WTC11 (cell line): Measurements from ENCODE around the gene CADM3. TPM values are rescaled to one million over a fixed set of nuclear protein-coding genes. Genes with fewer than 3 reads are reported as not detected.

Experiments
- ATAC-seq: fragments of 200-7000 bp; cut with Tn5 transposase; 2 replicates; pipeline ENCODE4 v1.10.0; 2021; ENCODE audit warnings: mild to moderate bottlenecking, moderate library complexity
- CTCF ChIA-PET: fragments of 300-600 bp; sonication (Branson Sonifier 250); formaldehyde crosslinking; loops from one replicate; lab custom pipeline; 2021; ENCODE audit warnings: antibody characterized with exemption; lab: Charles Lee
- POLR2A ChIA-PET: fragments of 350-600 bp; sonication (Branson Sonifier 250); formaldehyde crosslinking; loops from one replicate; lab custom pipeline; 2021; ENCODE audit warnings: antibody characterized with exemption; lab: Charles Lee
- DNase-seq: peaks from one replicate; pipeline ENCODE4 v3.0.0; 2021; ENCODE audit warnings: low spot score
- H3K27ac Mint-ChIP-seq: 2 replicates; pipeline ENCODE4 v1.8.0; 2021; ENCODE audit warnings: mixed read lengths
- H3K27me3 Mint-ChIP-seq: 2 replicates; pipeline ENCODE4 v1.8.0; 2021; ENCODE audit warnings: low read depth, mild to moderate bottlenecking, moderate library complexity, mixed read lengths
- H3K36me3 Mint-ChIP-seq: 2 replicates; pipeline ENCODE4 v1.8.0; 2021; ENCODE audit warnings: mixed read lengths
- H3K4me1 Mint-ChIP-seq: 2 replicates; pipeline ENCODE4 v1.8.0; 2022; ENCODE audit warnings: mixed read lengths
- H3K4me3 Mint-ChIP-seq: 2 replicates; pipeline ENCODE4 v1.8.0; 2021; ENCODE audit warnings: mild to moderate bottlenecking, moderate library complexity, mixed read lengths
- H3K9me3 Mint-ChIP-seq: 2 replicates; pipeline ENCODE4 v1.8.0; 2021; ENCODE audit warnings: mixed read lengths
- ATF1 ChIP-seq: sonication (generic); formaldehyde crosslinking; IDR thresholded peaks from 2 replicates; pipeline ENCODE4 v1.8.1; 2023; ENCODE audit warnings: mild to moderate bottlenecking, moderate library complexity, missing genetic modification reagents
- CTCF ChIP-seq: fragments of 200-600 bp; IDR thresholded peaks from 2 replicates; pipeline ENCODE4 v1.8.0; 2022; ENCODE audit warnings: antibody characterized with exemption
- ESRRA ChIP-seq: sonication (generic); formaldehyde crosslinking; IDR thresholded peaks from 2 replicates; pipeline ENCODE4 v1.8.1; 2022; ENCODE audit warnings: mild to moderate bottlenecking, missing genetic modification reagents, borderline replicate concordance
- FOXK1 ChIP-seq: sonication (generic); formaldehyde crosslinking; IDR thresholded peaks from 2 replicates; pipeline ENCODE4 v1.8.0; 2022; ENCODE audit warnings: mild to moderate bottlenecking, moderate library complexity, missing genetic modification reagents
- FOXP4 ChIP-seq: sonication (generic); formaldehyde crosslinking; IDR thresholded peaks from 2 replicates; pipeline ENCODE4 v1.8.0; 2022; ENCODE audit warnings: mild to moderate bottlenecking, missing genetic modification reagents
- GTF2I ChIP-seq: fragments of 250-450 bp; sonication (Bioruptor Pico); conservative IDR thresholded peaks from 2 replicates; pipeline ENCODE4 v1.4.0; 2021; ENCODE audit warnings: mild to moderate bottlenecking
- JAZF1 ChIP-seq: fragments of 250-450 bp; sonication (Bioruptor Pico); IDR thresholded peaks from 2 replicates; pipeline ENCODE4 v1.9.0; 2021; ENCODE audit warnings: moderate library complexity, mild to moderate bottlenecking, inconsistent platforms
- MAX ChIP-seq: sonication (generic); formaldehyde crosslinking; IDR thresholded peaks from 2 replicates; pipeline ENCODE4 v1.8.0; 2022; ENCODE audit warnings: mild to moderate bottlenecking, missing genetic modification reagents
- NFE2L1 ChIP-seq: sonication (generic); formaldehyde crosslinking; IDR thresholded peaks from 2 replicates; pipeline ENCODE4 v1.8.1; 2023; ENCODE audit warnings: missing genetic modification reagents
- NR2C2 ChIP-seq: sonication (generic); formaldehyde crosslinking; IDR thresholded peaks from 2 replicates; pipeline ENCODE4 v1.8.0; 2022; ENCODE audit warnings: mild to moderate bottlenecking, missing genetic modification reagents
- PRDM15 ChIP-seq: sonication (generic); formaldehyde crosslinking; IDR thresholded peaks from 2 replicates; pipeline ENCODE4 v1.8.0; 2022; ENCODE audit warnings: missing genetic modification reagents
- SMAD3 ChIP-seq: sonication (generic); formaldehyde crosslinking; IDR thresholded peaks from 2 replicates; pipeline ENCODE4 v1.8.0; 2022; ENCODE audit warnings: missing genetic modification reagents, mild to moderate bottlenecking, borderline replicate concordance
- STAT6 ChIP-seq: sonication (generic); formaldehyde crosslinking; conservative IDR thresholded peaks from 2 replicates; pipeline ENCODE4 v1.8.1; 2023; ENCODE audit warnings: mild to moderate bottlenecking, low read depth, missing genetic modification reagents, moderate library complexity
- USF1 ChIP-seq: sonication (generic); formaldehyde crosslinking; IDR thresholded peaks from 2 replicates; pipeline ENCODE4 v1.8.0; 2022; ENCODE audit warnings: mild to moderate bottlenecking, missing genetic modification reagents
- ZBTB21 ChIP-seq: sonication (generic); formaldehyde crosslinking; IDR thresholded peaks from 2 replicates; pipeline ENCODE4 v1.8.1; 2023; ENCODE audit warnings: mild to moderate bottlenecking, missing genetic modification reagents, borderline replicate concordance
- ZNF121 ChIP-seq: sonication (generic); formaldehyde crosslinking; IDR thresholded peaks from 2 replicates; pipeline ENCODE4 v1.8.0; 2023; ENCODE audit warnings: missing genetic modification reagents
- ZNF138 ChIP-seq: sonication (generic); formaldehyde crosslinking; conservative IDR thresholded peaks from 2 replicates; pipeline ENCODE4 v1.8.1; 2022; ENCODE audit warnings: mild to moderate bottlenecking, moderate library complexity, missing genetic modification reagents
- ZNF263 ChIP-seq: sonication (generic); formaldehyde crosslinking; IDR thresholded peaks from 2 replicates; pipeline ENCODE4 v1.8.1; 2022; ENCODE audit warnings: low read depth, mild to moderate bottlenecking, moderate library complexity, missing genetic modification reagents
- ZNF396 ChIP-seq: fragments of 250-450 bp; sonication (Bioruptor Pico); IDR thresholded peaks from 2 replicates; pipeline ENCODE4 v1.8.0; 2021; ENCODE audit warnings: mild to moderate bottlenecking, moderate library complexity, borderline replicate concordance
- ZNF416 ChIP-seq: fragments of 250-450 bp; sonication (Bioruptor Pico); IDR thresholded peaks from 2 replicates; pipeline ENCODE4 v1.9.0; 2021; ENCODE audit warnings: mild to moderate bottlenecking, inconsistent platforms
- ZNF423 ChIP-seq: fragments of 250-450 bp; sonication (Bioruptor Pico); IDR thresholded peaks from 2 replicates; pipeline ENCODE4 v2.1.2; 2022; ENCODE audit warnings: mild to moderate bottlenecking, moderate library complexity
- total RNA-seq: library from RNA; stranded (reverse); gene quantifications from 3 replicates; pipeline ENCODE4 v1.2.3, GENCODE V29; 2021

The CADM3 gene
- total RNA-seq, 1 experiment from 2014 or later = 5.1 TPM

- TF ChIP-seq PRDM15 = no peak
- no peak for TF ChIP-seq ZNF263 (CRISPR knock-in tag)
- no peak for TF ChIP-seq STAT6 (CRISPR knock-in tag)
- no peak for TF ChIP-seq ZNF396 (CRISPR knock-in tag)
- TF ChIP-seq CTCF = no peak
- TF ChIP-seq ZBTB21 (CRISPR knock-in tag) = no peak
- TF ChIP-seq SMAD3 (CRISPR knock-in tag) = no peak
- no peak for TF ChIP-seq ZNF423
- TF ChIP-seq GTF2I (CRISPR knock-in tag) = no peak
Observed at GRCh38 chr1:159206110-159206509, 34.7 kb downstream of the CADM3 start (continued).

- no peak for ATAC-seq
- Mint-ChIP-seq H3K9me3 (no peaks in the 10 kb centered on the region), H3K27me3 (peaks cover 6% of the 10 kb centered on the region), H3K27ac (no peak overlapping the region), H3K36me3 (no peaks in the 10 kb centered on the region), H3K4me1 (peaks cover 44% of the 10 kb centered on the region), H3K4me3 (no peak overlapping the region)
- CTCF ChIA-PET = interaction anchor here (0.8 to 10.5 kb wide), 4 partner anchors 10 to 73 kb away, joined by 3 to 200 read pairs (median 93); no protein-coding TSS in a partner anchor
- DNase-seq = no peak
- no peak for TF ChIP-seq NFE2L1 (CRISPR knock-in tag)
- no peak for TF ChIP-seq SMAD3 (CRISPR knock-in tag)
- no peak for TF ChIP-seq MAX (CRISPR knock-in tag)
- no peak for TF ChIP-seq NR2C2 (CRISPR knock-in tag)
- no peak for TF ChIP-seq ZNF416 (CRISPR knock-in tag)
- no peak for TF ChIP-seq ZNF138 (CRISPR knock-in tag)
- no peak for TF ChIP-seq ZNF121
- TF ChIP-seq JAZF1 (CRISPR knock-in tag) = no peak
- TF ChIP-seq USF1 = no peak
- no peak for TF ChIP-seq ATF1 (CRISPR knock-in tag)
- TF ChIP-seq ESRRA (CRISPR knock-in tag) = no peak
- TF ChIP-seq FOXK1 (CRISPR knock-in tag) = no peak
- TF ChIP-seq FOXP4 = no peak
- POLR2A ChIA-PET = no interaction called here
Observed at GRCh38 chr1:159207080-159207479, 35.7 kb downstream of the CADM3 start.
